ENCODE results near the gene ZC3H6. TPM values are rescaled to one million over a fixed set of nuclear protein-coding genes. Genes with fewer than 3 reads are reported as not detected.

Gene ZC3H6
- total RNA-seq, 2 experiments from 2014 or later: 15.1 to 15.3 TPM

- Mint-ChIP-seq H3K9me3 (ENCODE audit: low read depth) (peaks cover 2% of the 10 kb centered on the region), H3K36me3 (ENCODE audit: low read depth) (peaks cover 24% of the 10 kb centered on the region), H3K4me3 (no peak overlapping the region), H3K4me1 (peaks cover 10% of the 10 kb centered on the region), H3K27ac (no peak overlapping the region), H3K27me3 (no peaks in the 10 kb centered on the region)
- ATAC-seq (no peak), DNase-seq (no peak)
- POLR2A ChIA-PET: no interaction called here
- intact Hi-C loops (cut with DNase I, micrococcal nuclease): no loop called here
- CTCF ChIA-PET: interaction anchor here (0.6 kb wide), 1 partner anchor 193 kb away, joined by 3 read pairs; no protein-coding TSS in a partner anchor
These were observed 25.8 kb downstream of the ZC3H6 start for GRCh38 chr2:112301171-112301584.

DNA sequence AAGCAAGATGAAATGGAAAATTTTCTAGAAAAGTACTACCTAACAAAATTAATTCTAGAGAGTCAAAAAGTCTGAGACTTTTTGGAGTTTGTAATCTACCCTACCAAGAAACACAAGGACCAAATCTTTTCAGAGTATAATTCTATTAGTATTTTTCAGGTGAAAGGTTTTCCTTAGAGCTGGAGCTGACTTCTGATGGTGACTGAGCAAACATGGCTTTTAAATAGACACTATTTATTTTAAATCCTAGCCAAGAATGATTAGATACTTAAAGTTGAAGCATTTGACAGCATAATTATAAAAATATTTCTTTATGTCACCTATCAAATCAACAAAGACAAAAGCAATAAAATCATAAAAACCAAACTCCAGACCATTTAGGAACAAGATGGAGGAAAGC is 26.6 kb downstream of the ZC3H6 start:
- Mint-ChIP-seq H3K27ac (no peak overlapping the region), H3K9me3 (ENCODE audit: low read depth) (peaks cover 2% of the 10 kb centered on the region), H3K27me3 (no peaks in the 10 kb centered on the region), H3K4me1 (peaks cover 6% of the 10 kb centered on the region), H3K36me3 (ENCODE audit: low read depth) (peaks cover 24% of the 10 kb centered on the region), H3K4me3 (no peak overlapping the region)
- ATAC-seq (no peak), DNase-seq (no peak)
- ChIA-PET POLR2A (no interaction called here), CTCF (interaction anchor here (1.4 kb wide), 1 partner anchor 180 kb away, joined by 3 read pairs; no protein-coding TSS in a partner anchor)
- intact Hi-C loops (cut with DNase I, micrococcal nuclease): no loop called here

GRCh38 chr2:112304298-112304941 is 29.0 kb downstream of the ZC3H6 start:
- no peaks in the 10 kb centered on the region for H3K27me3 Mint-ChIP-seq
- H3K36me3 Mint-ChIP-seq (ENCODE audit: low read depth): peaks cover 29% of the 10 kb centered on the region
- peaks cover 2% of the 10 kb centered on the region for H3K9me3 Mint-ChIP-seq (ENCODE audit: low read depth)
- H3K27ac Mint-ChIP-seq: no peak overlapping the region
- no peak overlapping the region for H3K4me3 Mint-ChIP-seq
- intact Hi-C loops (cut with DNase I, micrococcal nuclease): no loop called here
- ATAC-seq (no peak), DNase-seq (no peak)
- ChIA-PET CTCF (no interaction called here), POLR2A (no interaction called here)
- H3K4me1 Mint-ChIP-seq: peaks cover 6% of the 10 kb centered on the region

- DNase-seq (no peak), ATAC-seq (no peak)
- H3K27ac Mint-ChIP-seq: no peak overlapping the region
- ChIA-PET POLR2A (no interaction called here), CTCF (no interaction called here)
- H3K4me3 Mint-ChIP-seq: no peak overlapping the region
- peaks cover 27% of the 10 kb centered on the region for H3K36me3 Mint-ChIP-seq (ENCODE audit: low read depth)
- no peaks in the 10 kb centered on the region for H3K9me3 Mint-ChIP-seq (ENCODE audit: low read depth)
- no peaks in the 10 kb centered on the region for H3K27me3 Mint-ChIP-seq
- intact Hi-C loops (cut with DNase I, micrococcal nuclease): no loop called here
- peaks cover 6% of the 10 kb centered on the region for H3K4me1 Mint-ChIP-seq
These were observed 29.7 kb downstream of the ZC3H6 start for GRCh38 chr2:112305132-112305531.

DNA sequence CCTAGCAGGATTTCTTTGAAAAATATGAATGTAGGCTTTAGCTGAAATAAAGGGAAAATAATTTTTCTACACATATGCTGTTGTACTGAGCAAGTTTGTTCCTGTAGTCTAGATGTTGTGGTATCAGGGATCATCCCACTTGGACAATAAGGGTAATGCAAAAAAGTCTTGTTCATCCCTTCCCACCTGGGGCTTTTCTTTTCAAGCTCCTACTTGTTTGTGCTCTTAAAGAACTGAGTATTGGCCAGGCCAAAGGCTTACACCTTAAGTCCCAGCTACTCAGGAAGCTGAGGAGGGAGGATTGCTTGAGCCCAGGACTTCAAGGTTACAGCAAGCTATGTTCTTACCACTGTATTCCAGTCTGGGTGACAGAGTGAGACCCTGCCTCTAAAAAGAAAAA is 35.5 kb downstream of the ZC3H6 start:
- DNase-seq (no peak), ATAC-seq (no peak)
- H3K27ac Mint-ChIP-seq: no peak overlapping the region
- intact Hi-C loops (cut with DNase I, micrococcal nuclease): no loop called here
- H3K9me3 Mint-ChIP-seq (ENCODE audit: low read depth): no peaks in the 10 kb centered on the region
- H3K36me3 Mint-ChIP-seq (ENCODE audit: low read depth): peaks cover 5% of the 10 kb centered on the region
- no peaks in the 10 kb centered on the region for H3K27me3 Mint-ChIP-seq
- ChIA-PET POLR2A (no interaction called here), CTCF (interaction anchor here (1.1 to 2.4 kb wide), 3 partner anchors 25 to 189 kb away, joined by 3 to 7 read pairs (median 3); no protein-coding TSS in a partner anchor)
- no peak overlapping the region for H3K4me3 Mint-ChIP-seq
- no peaks in the 10 kb centered on the region for H3K4me1 Mint-ChIP-seq

- no peak for DNase-seq
- Mint-ChIP-seq H3K4me3 (no peak overlapping the region), H3K27me3 (no peaks in the 10 kb centered on the region), H3K27ac (no peak overlapping the region), H3K36me3 (ENCODE audit: low read depth) (peaks cover 5% of the 10 kb centered on the region), H3K9me3 (ENCODE audit: low read depth) (no peaks in the 10 kb centered on the region), H3K4me1 (no peaks in the 10 kb centered on the region)
- CTCF ChIA-PET: interaction anchor here (0.9 to 1.2 kb wide), 2 partner anchors 24 to 569 kb away, joined by 3 read pairs; no protein-coding TSS in a partner anchor
- POLR2A ChIA-PET: no interaction called here
- ATAC-seq: no peak
- intact Hi-C loops (cut with DNase I, micrococcal nuclease): no loop called here
These were observed 36.5 kb downstream of the ZC3H6 start for GRCh38 chr2:112311932-112312331.

DNA sequence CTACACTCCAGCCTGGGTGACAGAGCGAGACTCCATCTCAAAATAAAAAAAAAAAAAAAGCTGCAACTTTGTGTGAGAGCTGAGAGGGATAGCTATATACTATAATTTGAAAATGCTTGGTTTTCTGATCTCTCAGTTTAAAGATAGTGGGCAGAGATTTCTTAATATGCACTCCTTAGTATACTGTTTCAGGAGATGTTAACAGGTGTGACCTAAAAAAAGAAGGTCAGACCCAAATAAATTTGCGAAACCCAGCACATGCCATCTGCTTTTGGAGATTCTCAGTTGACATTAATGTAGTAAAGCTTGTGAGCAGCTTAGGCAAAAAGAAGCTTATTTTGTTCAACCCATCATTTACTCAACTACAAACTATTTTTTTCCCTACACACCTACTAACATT is 37.4 kb downstream of the ZC3H6 start:
- Mint-ChIP-seq H3K9me3 (ENCODE audit: low read depth) (no peaks in the 10 kb centered on the region), H3K4me1 (no peaks in the 10 kb centered on the region), H3K4me3 (no peak overlapping the region), H3K27ac (no peak overlapping the region), H3K36me3 (ENCODE audit: low read depth) (peaks cover 2% of the 10 kb centered on the region), H3K27me3 (no peaks in the 10 kb centered on the region)
- ChIA-PET CTCF (interaction anchor here (0.6 kb wide), 2 partner anchors 25 to 418 kb away, joined by 3 to 4 read pairs; no protein-coding TSS in a partner anchor), POLR2A (interaction anchor here (0.6 kb wide), 1 partner anchor 9 kb away, joined by 4 read pairs; no protein-coding TSS in a partner anchor)
- ATAC-seq (no peak), DNase-seq (no peak)
- intact Hi-C loops (cut with DNase I, micrococcal nuclease): no loop called here

DNA sequence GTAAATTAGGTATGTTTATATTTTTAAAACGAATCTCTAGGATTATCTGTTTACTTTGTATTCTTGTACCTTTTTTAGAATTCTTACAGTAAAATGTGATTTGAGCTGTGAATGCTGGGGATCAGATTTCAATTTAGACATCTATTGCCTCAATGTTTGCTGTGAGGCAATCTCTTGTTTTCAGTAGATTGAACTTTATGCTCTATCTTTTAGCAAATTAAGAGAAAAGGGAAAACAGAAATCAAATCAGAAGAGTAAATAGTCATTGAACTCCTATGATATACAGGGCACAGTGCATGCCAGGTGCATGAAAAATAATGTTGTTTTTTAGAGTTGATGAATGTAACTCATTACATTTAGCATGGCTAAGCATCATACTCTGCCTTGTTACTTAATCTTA is 39.5 kb downstream of the ZC3H6 start:
- POLR2A ChIA-PET: no interaction called here
- H3K4me1 Mint-ChIP-seq: no peaks in the 10 kb centered on the region

GRCh38 chr2:112317303-112318158 is 42.1 kb downstream of the ZC3H6 start:
- H3K27ac Mint-ChIP-seq: no peak overlapping the region
- POLR2A ChIA-PET: no interaction called here
- H3K4me1 Mint-ChIP-seq: no peaks in the 10 kb centered on the region
- peaks cover 8% of the 10 kb centered on the region for H3K36me3 Mint-ChIP-seq (ENCODE audit: low read depth)
- H3K27me3 Mint-ChIP-seq: no peaks in the 10 kb centered on the region
- intact Hi-C loops (cut with DNase I, micrococcal nuclease): no loop called here
- ATAC-seq (no peak), DNase-seq (no peak)
- H3K9me3 Mint-ChIP-seq (ENCODE audit: low read depth): no peaks in the 10 kb centered on the region
- CTCF ChIA-PET: interaction anchor here (0.7 to 1.2 kb wide), 3 partner anchors 8 to 196 kb away, joined by 3 read pairs; no protein-coding TSS in a partner anchor
- H3K4me3 Mint-ChIP-seq: no peak overlapping the region

More for the DNA sequence above, 39.5 kb downstream of the ZC3H6 start:
- DNase-seq: no peak
- no peak overlapping the region for H3K27ac Mint-ChIP-seq
- intact Hi-C loops (cut with DNase I, micrococcal nuclease): no loop called here
- no peaks in the 10 kb centered on the region for H3K27me3 Mint-ChIP-seq
- peaks cover 8% of the 10 kb centered on the region for H3K36me3 Mint-ChIP-seq (ENCODE audit: low read depth)
- H3K4me3 Mint-ChIP-seq: no peak overlapping the region
- H3K9me3 Mint-ChIP-seq (ENCODE audit: low read depth): no peaks in the 10 kb centered on the region
- CTCF ChIA-PET: interaction anchor here (0.7 to 1.2 kb wide), 2 partner anchors 10 to 55 kb away, joined by 3 read pairs; no protein-coding TSS in a partner anchor
- no peak for ATAC-seq

DNA sequence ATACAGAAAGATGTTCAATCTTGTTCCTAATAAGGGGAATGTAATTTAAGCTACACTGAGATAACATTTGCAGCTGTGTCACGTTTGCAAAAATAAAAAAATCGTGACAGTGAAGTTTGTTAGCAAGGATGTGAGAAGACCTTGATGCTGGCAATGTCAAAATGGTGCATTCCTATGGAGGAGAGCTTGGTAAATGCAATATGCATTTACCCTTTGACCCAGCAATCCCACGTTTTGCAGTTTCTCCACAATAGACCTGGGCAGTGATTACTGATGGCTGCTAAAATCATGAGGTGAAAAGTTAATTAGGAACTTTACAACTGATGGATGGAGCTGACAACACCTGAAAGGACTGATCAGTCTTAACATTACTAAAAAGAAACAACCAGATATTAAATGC is 43.1 kb downstream of the ZC3H6 start:
- Mint-ChIP-seq H3K4me3 (no peak overlapping the region), H3K4me1 (no peaks in the 10 kb centered on the region), H3K36me3 (ENCODE audit: low read depth) (peaks cover 8% of the 10 kb centered on the region), H3K9me3 (ENCODE audit: low read depth) (no peaks in the 10 kb centered on the region), H3K27ac (no peak overlapping the region), H3K27me3 (no peaks in the 10 kb centered on the region)
- DNase-seq (no peak), ATAC-seq (no peak)
- POLR2A ChIA-PET: no interaction called here
- CTCF ChIA-PET: interaction anchor here (0.7 to 1.2 kb wide), 3 partner anchors 9 to 197 kb away, joined by 3 read pairs; no protein-coding TSS in a partner anchor
- intact Hi-C loops (cut with DNase I, micrococcal nuclease): no loop called here

DNA sequence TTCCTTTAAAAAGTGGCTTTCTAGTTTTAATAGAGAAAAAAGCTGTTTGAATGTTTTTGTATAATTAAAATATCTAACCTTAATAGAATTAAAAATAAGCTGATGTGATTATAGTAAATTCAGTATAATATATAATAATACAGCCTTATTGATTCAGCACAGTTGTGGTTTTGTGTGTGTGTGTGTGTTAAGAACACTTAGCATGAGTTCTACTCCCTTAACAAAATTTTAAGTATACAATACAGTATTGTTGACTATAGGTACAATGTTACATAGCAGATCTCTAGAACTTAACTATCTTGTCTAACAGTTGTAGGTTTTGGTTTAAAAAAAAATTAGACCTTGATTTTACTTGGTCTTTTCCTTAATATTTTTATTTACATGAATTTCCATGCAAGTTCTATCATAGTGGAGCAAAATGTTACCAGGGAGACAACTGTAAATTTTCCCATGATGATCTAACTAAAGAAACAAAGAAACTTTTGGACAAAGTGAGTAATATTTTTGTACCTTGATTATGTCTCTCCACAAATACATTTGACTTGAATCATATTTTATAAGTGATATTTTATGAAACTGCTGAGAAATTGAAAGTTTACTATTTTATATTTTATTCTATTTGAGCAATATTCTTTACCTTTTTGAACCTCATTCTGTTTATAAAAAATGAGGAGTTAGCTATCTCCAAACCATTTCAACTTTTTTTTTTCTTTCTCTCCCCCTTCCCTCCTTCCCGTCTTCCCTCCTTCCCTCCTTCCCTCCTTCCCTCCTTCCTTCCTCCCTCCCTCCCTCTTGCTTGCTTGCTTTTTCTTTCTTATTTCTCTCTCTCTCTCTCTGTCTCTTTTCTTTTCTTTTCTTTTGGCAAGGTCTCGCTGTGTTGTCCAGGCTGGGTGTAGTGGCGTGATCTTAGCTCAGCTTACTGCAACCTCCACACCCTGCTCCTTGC is 46.3 kb downstream of the ZC3H6 start:
- CTCF ChIA-PET: interaction anchor here (0.6 to 1.0 kb wide), 4 partner anchors 70 to 563 kb away, joined by 3 to 4 read pairs (median 4); no protein-coding TSS in a partner anchor
- H3K27ac Mint-ChIP-seq: no peak overlapping the region
- no peak for DNase-seq
- no peaks in the 10 kb centered on the region for H3K4me1 Mint-ChIP-seq
- H3K27me3 Mint-ChIP-seq: no peaks in the 10 kb centered on the region
- peaks cover 11% of the 10 kb centered on the region for H3K36me3 Mint-ChIP-seq (ENCODE audit: low read depth)
- POLR2A ChIA-PET: interaction anchor here (0.6 kb wide), 1 partner anchor 9 kb away, joined by 4 read pairs; no protein-coding TSS in a partner anchor
- ATAC-seq: no peak
- H3K9me3 Mint-ChIP-seq (ENCODE audit: low read depth): no peaks in the 10 kb centered on the region
- H3K4me3 Mint-ChIP-seq: no peak overlapping the region
- intact Hi-C loops (cut with DNase I, micrococcal nuclease): no loop called here
